MCF 10A (cell line): ENCODE data around the gene RPS6KA4. TPM values are rescaled to one million over a fixed set of nuclear protein-coding genes. Genes with fewer than 3 reads are reported as not detected.

Source experiments
- BruUV-seq: library from RNA; stranded (reverse); fragments of 400-500 nt; replicated peaks from 2 replicates; lab custom pipeline; 2021; lab: Mats Ljungman, UMichigan
- CTCF ChIA-PET: fragments of 300-600 bp; sonication (Branson Sonifier 250); formaldehyde crosslinking; extraction: SDS; loops from one replicate; lab custom pipeline; 2021; ENCODE audit warnings: antibody characterized with exemption, inconsistent platforms; lab: Yijun Ruan, JAX
- POLR2A ChIA-PET: fragments of 300-600, 350-650 bp; sonication (Branson Sonifier 250); formaldehyde crosslinking; extraction: SDS; loops from one replicate; lab custom pipeline; 2020; ENCODE audit warnings: antibody characterized with exemption, inconsistent platforms; lab: Yijun Ruan, JAX
- DNase-seq: peaks from one replicate; pipeline ENCODE4 v3.0.0-alpha.2; 2018; ENCODE audit not compliant: unreplicated experiment
- H3K27ac Mint-ChIP-seq: one replicate; pipeline ENCODE4 v1.8.0; 2022; ENCODE audit warnings: mild to moderate bottlenecking, low read depth, mixed read lengths; ENCODE audit not compliant: unreplicated experiment
- H3K27me3 Mint-ChIP-seq: one replicate; pipeline ENCODE4 v1.8.0; 2022; ENCODE audit warnings: mixed read lengths; ENCODE audit not compliant: insufficient read depth, unreplicated experiment
- H3K36me3 Mint-ChIP-seq: one replicate; pipeline ENCODE4 v1.8.0; 2022; ENCODE audit warnings: mild to moderate bottlenecking, moderate library complexity, mixed read lengths; ENCODE audit not compliant: insufficient read depth, unreplicated experiment
- H3K4me1 Mint-ChIP-seq: one replicate; pipeline ENCODE4 v1.8.0; 2022; ENCODE audit warnings: mixed read lengths; ENCODE audit not compliant: insufficient read depth, unreplicated experiment
- H3K4me3 Mint-ChIP-seq: one replicate; pipeline ENCODE4 v1.8.0; 2022; ENCODE audit warnings: mild to moderate bottlenecking, moderate library complexity, mixed read lengths; ENCODE audit not compliant: unreplicated experiment
- H3K9me3 Mint-ChIP-seq: one replicate; pipeline ENCODE4 v1.8.0; 2022; ENCODE audit warnings: mixed read lengths; ENCODE audit not compliant: unreplicated experiment
- CTCF ChIP-seq: fragments of 200-600 bp; IDR thresholded peaks from one replicate; pipeline ENCODE4 v1.8.0; 2022; ENCODE audit warnings: antibody characterized with exemption, mild to moderate bottlenecking; ENCODE audit not compliant: unreplicated experiment
- intact Hi-C: fragments of 100-400 bp; cut with micrococcal nuclease; formaldehyde crosslinking; loops from 2 replicates; pipeline ENCODE4 v1.14.1; 2022
- total RNA-seq: library from RNA; stranded (reverse); gene quantifications from 2 replicates; pipeline ENCODE4 v1.2.3, GENCODE V29; 2022

The RPS6KA4 gene
- total RNA-seq, 1 experiment from 2014 or later: 42.5 TPM

GRCh38 chr11:64351136-64351631 lies 7.8 kb upstream of the RPS6KA4 start:
- TF ChIP-seq CTCF: no peak
- ChIA-PET POLR2A (interaction anchor here (2.0 kb wide), 1 partner anchor 17 kb away, joined by 5 read pairs; no protein-coding TSS in a partner anchor), CTCF (interaction anchor here (0.6 to 8.8 kb wide), 3 partner anchors 9 to 1748 kb away, joined by 3 to 135 read pairs (median 3); no protein-coding TSS in a partner anchor)
- no TSS peak for BruUV-seq
- Mint-ChIP-seq H3K36me3 (no peaks in the 10 kb centered on the region), H3K9me3 (no peaks in the 10 kb centered on the region), H3K4me1 (peaks cover 16% of the 10 kb centered on the region), H3K27ac (no peak overlapping the region), H3K27me3 (no peaks in the 10 kb centered on the region), H3K4me3 (no peak overlapping the region)
- intact Hi-C loops: no loop called here
- no peak for DNase-seq

- TF ChIP-seq CTCF: no peak
- H3K36me3 Mint-ChIP-seq: no peaks in the 10 kb centered on the region
- no TSS peak for BruUV-seq
- H3K27me3 Mint-ChIP-seq: no peaks in the 10 kb centered on the region
- POLR2A ChIA-PET: interaction anchor here (0.7 to 2.5 kb wide), 5 partner anchors 12 to 76 kb away, joined by 3 to 21 read pairs (median 4); partner anchors contain the start of genes PRDX5 and TRMT112
- no peak overlapping the region for H3K4me3 Mint-ChIP-seq
- H3K27ac Mint-ChIP-seq: no peak overlapping the region
- intact Hi-C loops: no loop called here
- DNase-seq: no peak
- CTCF ChIA-PET: interaction anchor here (0.6 to 8.8 kb wide), 10 partner anchors 8 to 299 kb away, joined by 3 to 148 read pairs (median 5); partner anchors contain the start of genes CCDC88B, PRDX5 and TRMT112
- peaks cover 17% of the 10 kb centered on the region for H3K4me1 Mint-ChIP-seq
- H3K9me3 Mint-ChIP-seq: no peaks in the 10 kb centered on the region
Observed at GRCh38 chr11:64352099-64352994, 6.6 kb upstream of the RPS6KA4 start.

GRCh38 chr11:64352995-64353714 lies 5.8 kb upstream of the RPS6KA4 start:
- DNase-seq: no peak
- TF ChIP-seq CTCF: no peak
- H3K27ac Mint-ChIP-seq: no peak overlapping the region
- no peaks in the 10 kb centered on the region for H3K9me3 Mint-ChIP-seq
- H3K4me3 Mint-ChIP-seq: no peak overlapping the region
- POLR2A ChIA-PET: interaction anchor here (0.5 to 2.5 kb wide), 6 partner anchors 9 to 83 kb away, joined by 3 to 21 read pairs (median 3); partner anchors contain the start of genes PRDX5 and TRMT112
- intact Hi-C loops: no loop called here
- CTCF ChIA-PET: interaction anchor here (0.5 to 8.8 kb wide), 11 partner anchors 9 to 303 kb away, joined by 3 to 148 read pairs (median 5); partner anchors contain the start of genes CCDC88B, PRDX5 and TRMT112
- H3K27me3 Mint-ChIP-seq: no peaks in the 10 kb centered on the region
- H3K4me1 Mint-ChIP-seq: peaks cover 22% of the 10 kb centered on the region
- BruUV-seq: no TSS peak
- H3K36me3 Mint-ChIP-seq: no peaks in the 10 kb centered on the region
